HG03571 (cell line): ENCODE measurements around the gene ARID3A.
"Not testable (repeated sequence)": the region's sequence is repeated elsewhere in the genome, so short reads cannot be mapped to it uniquely, and the experiment has no call there.

Experiments
- ATAC-seq: cut with Tn5 transposase; IDR thresholded peaks from one replicate; pipeline ENCODE4 v1.9.1; 2021; ENCODE audit not compliant: unreplicated experiment

The ARID3A gene

DNA sequence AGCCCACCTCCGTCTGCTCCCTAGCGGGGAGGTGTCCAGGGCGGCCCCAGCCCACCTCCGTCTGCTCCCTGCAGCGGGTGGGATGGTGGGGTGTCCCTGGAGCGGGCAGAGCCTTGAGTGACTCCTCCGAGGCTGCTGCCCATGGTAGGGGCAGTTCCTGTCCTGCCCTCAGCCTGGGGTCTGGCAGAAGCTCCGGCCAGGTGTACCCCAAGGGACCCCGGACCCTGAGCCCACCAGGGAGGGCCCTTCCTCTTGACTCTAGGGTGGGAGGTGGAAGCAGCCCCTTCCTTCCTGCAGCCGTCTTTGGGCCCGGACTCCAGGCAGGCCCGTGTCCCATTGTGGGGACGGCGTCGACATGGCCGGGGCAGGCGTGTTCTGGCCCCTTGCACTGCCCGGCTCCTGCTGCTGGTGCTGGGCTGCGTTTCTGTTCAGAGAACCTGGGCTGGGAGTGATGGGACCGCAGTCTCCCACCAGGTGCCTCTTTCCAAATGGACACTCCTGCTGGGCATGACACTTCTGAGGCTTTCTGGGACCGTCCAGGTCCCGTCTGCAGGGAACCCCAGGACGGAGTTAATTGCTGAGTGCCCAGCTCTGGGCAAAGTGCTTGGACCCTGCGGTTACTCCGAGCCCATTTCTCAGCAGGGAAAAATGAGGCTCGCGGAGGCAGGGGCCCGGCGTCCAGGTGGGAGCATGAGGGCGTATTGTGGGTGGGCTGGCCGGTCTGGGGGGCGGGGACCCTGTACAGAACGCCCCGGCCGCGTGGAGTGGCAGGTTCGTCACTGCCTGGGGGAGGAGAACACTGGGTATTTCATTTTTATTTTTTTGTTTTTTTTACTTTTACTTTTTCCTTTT lies 19.8 kb downstream of the ARID3A start:
- ATAC-seq: no peak

DNA sequence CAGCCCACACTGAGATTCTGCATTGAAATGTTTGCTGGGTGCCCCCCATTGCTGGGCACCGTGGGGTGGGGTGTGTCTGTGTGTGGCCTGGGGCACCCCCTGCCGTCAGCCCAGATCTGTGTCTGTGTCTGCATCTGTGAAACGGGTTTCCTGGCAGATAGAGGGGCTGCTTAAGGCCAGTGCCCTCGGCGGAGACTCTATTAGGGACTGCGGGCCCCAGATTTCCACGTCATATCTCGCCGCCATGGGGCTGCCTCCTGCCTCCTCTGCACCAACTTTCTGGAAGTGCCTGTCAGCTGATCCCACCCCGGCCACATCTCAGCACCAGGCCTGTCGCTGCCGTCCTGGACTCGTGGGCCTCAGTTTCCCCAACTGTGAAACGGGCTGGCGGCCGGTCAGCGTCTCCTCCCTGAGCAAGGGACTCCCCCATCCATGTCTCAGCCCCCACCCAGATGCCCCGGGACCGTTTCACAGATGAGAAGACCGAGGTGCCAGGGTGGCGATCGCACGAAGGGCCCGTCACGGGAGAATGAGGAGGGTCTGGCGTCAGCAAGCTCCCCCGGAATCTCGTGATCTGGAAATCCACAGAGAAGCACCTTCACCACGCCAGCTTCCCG lies 21.4 kb downstream of the ARID3A start:
- peak; percentile 6 for ATAC-seq

- ATAC-seq: peak; percentile 58
These were observed 22.1 kb downstream of the ARID3A start for GRCh38 chr19:947707-948539.

DNA sequence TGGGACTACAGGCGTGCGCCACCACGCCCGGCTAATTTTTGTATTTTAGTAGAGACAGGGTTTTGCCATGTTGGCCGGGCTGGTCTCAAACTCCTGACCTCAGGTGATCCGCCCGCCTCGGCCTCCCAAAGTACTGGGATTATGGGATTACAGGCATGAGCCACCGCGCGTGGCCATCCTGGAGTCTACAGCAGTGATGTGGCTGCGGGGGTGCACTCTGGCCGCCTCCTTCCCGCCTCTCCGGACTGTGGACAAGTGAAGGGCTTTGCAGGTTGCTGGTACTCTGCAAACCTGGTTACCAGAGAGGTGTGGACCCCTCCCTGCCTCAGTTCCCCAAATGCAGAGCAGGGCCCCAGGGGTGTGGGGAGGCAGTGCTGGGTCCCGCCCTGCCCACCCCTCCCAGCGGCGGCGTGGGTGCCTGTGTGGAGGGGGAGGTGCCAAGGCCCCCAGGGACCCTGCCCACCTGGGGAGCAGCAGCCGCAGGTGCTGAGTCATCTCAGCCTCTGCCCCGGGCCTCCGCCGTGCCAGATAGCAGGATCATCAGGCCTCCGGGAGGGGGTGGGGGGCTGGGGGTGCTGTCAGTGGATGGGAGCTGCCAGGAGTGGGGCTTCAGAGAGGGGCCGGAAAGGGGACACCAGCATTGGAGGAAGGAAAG lies 23.1 kb downstream of the ARID3A start:
- ATAC-seq: no peak

GRCh38 chr19:950352-951066 lies 24.7 kb downstream of the ARID3A start:
- ATAC-seq: no peak

DNA sequence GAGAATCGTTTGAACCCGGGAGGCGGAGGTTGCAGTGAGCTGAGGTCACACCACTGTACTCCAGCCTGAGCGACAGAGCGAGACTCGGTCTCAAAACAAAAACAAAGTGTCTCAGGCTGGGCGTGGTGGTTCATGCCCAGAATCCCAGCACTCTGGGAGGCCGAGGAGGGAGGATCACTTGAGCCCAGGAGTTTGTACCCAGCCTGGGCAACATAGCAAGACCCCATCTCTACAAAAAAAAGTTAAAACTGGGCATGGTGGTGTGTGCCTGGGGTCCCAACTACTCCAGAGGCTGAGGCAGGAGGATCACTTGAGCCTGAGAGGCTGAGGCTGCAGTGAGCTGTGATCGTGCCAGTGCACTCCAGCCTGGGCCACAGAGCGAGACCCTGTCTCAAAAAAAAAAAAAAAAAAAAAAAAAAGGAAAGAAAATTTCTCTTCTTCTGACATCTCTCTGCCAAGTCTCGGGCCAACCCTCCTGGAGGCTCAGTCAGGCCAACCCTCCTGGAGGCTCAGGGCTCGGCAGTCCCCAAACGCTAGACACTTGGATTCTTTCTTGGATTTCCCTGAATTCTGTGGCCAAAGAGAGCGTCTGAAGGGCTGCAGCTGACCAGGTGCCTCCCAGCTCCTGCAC lies 26.3 kb downstream of the ARID3A start:
- ATAC-seq: no peak

- no peak for ATAC-seq
These were observed 27.0 kb downstream of the ARID3A start for GRCh38 chr19:952680-953444.

GRCh38 chr19:953445-954271 lies 27.8 kb downstream of the ARID3A start:
- no peak for ATAC-seq

DNA sequence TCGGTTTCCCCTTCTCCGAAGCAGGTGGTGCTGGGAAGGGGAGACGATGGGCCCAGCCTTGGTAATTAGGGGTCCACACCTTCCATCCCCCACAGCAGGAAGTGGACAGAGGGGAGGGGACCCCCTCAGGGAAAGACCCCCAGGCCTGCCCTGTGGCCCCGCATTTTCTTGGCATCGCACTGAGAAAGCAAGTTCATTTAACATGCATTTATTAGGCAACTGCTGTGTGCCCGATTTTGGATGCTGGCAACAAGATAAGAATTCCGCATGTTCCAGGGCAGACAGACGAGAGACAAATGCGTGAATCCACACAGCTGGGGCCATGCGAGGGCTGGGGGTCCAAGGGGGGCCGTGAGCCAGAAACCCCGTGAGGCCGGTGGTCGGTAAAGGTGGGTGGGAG lies 28.4 kb downstream of the ARID3A start:
- no peak for ATAC-seq

GRCh38 chr19:954672-955494 lies 29.0 kb downstream of the ARID3A start:
- no peak for ATAC-seq

DNA sequence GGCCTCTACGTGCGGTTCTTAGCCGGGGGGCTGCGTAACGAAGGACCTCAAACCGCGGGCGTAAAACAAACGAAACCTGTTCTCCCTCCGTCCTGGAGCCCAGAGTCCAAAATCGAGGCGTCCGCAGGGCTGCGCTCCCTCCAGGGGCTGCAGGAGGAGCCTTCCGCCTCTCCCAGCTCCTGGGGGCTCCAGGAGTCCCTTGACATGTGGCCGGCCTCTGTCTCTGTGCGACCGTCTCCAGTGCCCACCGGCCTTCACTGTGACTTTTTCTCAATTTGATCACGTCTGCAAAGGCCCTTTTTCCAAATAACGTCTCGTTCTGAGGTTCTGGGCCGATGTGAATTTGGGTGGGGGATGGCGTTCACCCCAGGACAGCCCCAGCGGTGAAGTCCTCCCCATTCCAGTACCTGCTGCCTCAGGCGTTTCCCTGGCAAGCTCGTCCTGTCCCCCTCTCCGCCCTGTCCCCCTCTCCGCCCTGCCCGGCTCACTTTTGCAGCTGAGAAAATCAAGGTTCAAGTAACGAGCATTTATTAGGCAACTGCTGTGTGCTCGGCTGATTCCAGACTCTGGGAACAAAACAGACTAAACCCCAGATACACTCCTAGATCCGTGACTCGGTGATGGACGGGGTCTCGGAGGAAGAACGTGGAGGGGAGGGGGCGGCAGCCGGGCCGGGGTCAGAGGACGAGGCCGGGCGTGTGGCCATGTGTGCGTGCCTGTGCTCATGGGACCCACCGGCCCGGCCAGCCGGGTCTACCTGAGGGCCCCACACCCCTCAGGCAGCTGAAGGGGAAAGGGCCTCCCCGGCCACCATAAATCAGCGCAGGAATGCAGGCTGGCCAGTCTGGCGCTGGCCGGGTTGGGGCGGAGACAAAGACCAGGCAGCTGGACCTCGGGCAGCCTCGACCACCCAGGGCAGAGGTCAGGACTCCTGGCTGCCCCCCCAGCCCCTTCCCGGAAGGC lies 30.2 kb downstream of the ARID3A start:
- no peak for ATAC-seq

- ATAC-seq: no peak
These were observed 31.1 kb downstream of the ARID3A start for GRCh38 chr19:956766-957440.

DNA sequence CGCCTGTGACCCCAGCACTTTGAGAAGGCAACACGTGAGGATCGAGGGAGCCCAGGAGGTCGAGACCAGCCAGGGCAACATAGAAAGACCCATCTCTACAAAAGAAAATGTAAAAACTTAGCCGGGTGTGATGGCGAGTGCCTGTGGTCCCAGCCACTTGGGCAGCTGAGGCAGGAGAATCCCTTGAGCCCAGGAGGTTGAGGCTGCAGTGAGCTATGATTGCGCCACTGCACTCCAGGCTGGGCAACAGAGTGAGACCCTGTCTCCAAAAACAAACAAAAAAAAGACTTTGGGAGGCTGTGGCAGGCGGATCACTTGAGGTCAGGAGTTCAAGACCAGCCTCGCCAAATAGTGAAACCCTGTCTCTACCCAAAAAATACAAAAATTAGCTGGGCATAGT lies 31.7 kb downstream of the ARID3A start:
- not testable (repeated sequence) for ATAC-seq

DNA sequence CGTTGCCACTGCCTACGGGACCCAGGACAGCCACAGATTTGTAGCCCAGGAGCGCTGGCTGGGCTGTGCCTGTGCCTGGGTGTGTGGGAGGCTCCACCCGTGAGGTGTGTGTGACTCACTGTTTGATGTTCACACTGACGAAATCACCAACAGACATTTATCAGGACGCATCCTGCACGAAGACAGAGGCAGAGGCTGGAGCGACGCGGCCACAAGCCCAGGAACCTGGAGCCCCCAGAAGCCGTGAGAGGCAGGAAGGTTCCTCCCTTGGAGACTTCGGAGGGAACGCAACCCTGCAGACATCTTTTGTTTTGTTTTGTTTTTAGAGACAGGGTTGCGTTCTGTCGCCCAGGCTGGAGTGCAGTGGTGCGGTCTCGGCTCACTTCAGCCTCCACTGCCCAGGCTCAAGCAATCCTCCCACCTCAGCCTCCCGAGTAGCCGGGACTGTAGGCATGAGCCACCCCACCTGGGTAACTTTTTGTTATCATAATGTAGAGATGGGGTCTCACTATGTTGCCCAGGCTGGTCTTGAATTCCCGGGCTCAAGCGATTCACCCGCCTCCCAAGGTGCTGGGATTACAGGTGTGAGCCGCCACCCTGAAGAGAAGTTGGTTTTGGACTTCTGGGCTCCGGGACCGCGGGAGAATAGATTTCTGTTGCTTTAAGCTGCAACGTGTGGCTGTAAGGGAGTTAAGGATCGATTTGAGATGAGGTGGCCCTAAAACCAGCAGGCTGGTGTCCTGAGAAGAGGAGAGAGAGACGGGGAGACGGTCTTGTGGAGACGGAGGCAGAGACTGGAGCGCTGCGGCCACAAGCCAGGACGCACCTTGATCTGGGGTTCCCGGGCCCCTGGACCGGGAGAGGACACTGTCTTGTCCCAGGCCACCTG lies 33.4 kb downstream of the ARID3A start:
- no peak for ATAC-seq

GRCh38 chr19:960020-960419 lies 34.2 kb downstream of the ARID3A start:
- no peak for ATAC-seq
